HG03520 (cell line): ENCODE data around the gene SH3RF3.

ENCODE experiments used
- ATAC-seq: cut with Tn5 transposase; IDR thresholded peaks from one replicate; pipeline ENCODE4 v1.9.1; 2021; ENCODE audit warnings: mild to moderate bottlenecking, moderate library complexity; ENCODE audit not compliant: unreplicated experiment

The SH3RF3 gene

DNA sequence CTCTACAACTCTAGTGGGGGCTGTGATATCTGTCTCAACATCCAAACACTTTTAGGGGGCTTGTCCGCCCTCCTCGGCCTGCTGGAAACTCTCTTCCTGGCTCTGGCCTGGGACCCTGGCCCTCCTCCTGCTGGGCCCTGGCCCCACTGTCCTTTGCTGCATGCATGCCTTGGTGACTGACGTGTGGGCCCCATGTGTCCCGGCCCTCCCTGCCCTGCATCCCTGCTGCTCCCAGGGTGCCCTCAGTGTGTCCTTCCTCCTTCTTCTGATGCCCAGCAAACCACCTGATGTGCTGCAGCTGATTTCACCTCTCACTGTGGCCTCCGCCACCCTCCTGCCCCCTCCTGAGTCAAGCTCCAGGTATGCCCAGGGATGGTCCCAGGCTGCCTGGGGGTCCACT lies 383.1 kb downstream of the SH3RF3 start:
- ATAC-seq, result no peak

DNA sequence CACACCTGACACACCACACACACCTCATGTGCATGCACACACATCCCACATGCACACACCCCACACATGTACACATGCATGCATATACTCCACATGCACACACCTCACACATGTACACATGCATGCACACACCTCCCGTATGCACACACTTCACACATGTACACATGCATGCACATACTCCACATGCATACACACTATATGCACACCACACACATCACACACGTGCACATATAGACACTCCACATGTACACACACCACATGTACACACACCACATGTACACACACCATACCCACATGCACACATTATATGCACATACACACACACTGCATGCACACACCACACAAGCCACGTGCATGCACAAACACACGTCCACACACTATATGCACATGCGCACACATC lies 384.2 kb downstream of the SH3RF3 start:
- no peak for ATAC-seq

DNA sequence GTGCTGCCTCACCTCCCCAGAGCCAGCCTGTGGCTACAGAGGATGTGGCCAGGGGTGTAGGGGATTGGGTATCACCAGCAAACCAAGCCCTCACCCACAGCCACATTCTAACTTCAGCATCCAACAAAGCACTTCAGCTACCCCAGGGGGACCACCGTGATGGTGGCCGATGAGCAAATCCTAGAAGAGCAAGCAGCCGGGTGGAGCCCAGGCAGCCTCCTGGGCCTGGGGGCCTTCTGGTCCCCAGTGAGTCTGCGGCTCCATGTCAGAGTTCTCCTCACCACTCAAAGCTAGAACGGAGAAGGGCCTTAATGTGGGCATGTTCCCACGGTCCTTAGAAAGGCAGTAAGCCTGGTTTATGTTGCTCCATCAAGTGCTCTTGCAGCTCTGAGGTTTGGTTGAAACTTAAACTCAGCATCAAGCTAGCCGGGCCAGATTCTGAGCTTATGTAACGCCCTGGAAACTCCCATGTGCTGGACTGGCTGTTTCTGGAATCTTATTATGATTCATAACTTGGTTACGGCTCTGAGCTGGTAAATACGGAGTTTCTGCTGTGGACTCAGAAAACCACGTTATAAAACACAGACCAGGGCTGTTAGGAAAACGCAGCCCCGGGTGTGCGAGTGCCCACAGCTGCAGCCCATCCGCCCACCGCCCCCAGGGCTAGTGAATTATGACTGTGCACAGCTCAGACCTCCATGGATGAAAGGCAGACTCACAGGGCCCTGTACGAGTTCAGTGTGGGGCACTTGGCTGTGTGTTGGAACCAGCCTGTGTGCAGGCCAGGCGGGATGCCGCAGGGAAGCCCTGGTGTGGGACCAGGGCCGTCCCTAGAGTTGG lies 385.0 kb downstream of the SH3RF3 start:
- ATAC-seq, result peak; percentile 65

DNA sequence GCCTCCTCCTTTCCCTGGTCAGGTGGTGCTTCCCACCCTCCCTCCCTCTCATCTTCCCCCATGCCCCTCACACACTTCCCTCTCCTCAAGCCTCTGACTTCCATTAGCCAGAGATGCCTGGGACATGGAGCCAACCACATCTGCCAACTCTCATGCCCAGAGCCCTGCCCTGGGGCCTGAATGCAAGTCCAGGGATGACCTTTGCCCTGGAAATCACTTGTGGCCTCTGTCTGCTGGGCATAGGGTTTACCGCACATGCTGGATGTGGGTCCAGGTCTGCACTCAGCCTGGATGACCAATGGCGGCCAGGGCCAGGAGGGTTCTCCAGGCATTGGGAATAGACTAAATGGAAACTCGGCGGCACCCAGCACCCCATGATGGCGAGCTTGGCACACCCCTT lies 385.9 kb downstream of the SH3RF3 start:
- no peak for ATAC-seq

DNA sequence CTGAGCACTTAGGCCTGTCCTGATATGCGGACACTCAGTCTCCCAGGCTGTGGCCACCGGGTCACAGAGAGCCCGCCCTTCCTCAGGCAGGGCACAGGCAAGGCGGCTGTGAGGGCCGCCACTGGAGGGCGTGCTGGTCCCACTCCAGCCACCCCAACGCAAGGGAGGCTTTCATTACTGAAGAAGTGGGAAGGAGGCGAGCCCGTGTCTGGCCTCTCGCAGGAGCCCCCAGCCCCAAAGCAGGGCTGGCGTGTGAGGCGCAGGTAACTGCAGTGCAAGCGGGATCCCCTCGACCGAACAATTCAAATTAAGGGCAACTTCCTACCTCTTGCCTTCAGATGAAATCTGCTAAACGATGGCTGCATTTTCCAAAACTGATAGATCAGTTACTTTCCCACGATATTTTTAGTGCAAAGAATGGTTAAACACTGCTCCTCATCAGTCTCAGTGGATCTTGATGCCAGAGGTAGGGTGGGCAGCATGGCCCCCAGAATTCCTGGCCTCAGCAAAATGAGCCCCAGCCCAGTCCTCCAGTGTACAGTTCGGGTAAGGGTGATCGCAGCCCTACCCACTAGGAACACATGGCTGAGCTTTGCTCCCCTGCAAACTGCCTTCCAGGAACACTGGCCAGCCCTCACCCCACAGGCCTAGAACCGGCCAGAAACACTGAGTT lies 387.6 kb downstream of the SH3RF3 start:
- ATAC-seq, result no peak

DNA sequence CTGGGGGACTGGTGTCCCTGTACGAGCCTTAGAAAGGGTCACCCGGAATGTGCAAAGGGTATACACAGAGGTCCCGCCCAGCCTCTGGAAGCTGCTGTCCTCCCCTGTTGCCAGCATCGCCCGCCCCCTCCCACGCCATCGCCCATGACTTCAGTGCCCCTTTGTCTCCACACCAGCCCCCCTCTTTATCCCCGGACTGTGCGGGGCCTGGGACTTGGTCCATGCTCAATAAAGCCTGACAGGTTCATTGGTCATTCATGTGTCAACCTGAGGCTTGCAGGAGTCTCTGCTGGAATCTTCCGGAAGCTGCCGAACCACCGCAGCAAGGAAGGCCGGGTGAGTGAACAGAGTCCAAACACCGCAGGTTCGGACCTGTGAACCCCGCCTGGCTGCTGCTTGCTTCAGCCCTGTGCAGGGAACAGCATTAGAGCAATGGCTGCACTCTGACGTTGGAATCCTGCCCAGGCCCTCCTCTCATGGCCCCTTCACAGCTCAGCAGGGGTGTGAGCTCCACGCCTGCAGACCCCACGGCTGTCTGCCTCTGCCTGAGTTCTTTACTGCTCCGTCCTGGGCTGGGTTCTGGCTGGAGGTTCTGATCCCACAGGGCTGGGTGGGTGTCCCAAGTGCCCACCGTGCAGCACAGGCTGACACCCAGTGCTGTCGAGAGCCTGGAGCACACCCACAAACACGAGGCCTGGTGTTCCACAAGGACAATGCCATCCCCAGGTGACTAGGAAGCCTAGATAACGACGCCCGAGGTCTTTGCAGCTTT lies 388.3 kb downstream of the SH3RF3 start:
- ATAC-seq, result no peak

- ATAC-seq, result no peak
These were observed 390.5 kb downstream of the SH3RF3 start for GRCh38 chr2:109519513-109519912.

GRCh38 chr2:109521233-109522062 lies 392.4 kb downstream of the SH3RF3 start:
- no peak for ATAC-seq

DNA sequence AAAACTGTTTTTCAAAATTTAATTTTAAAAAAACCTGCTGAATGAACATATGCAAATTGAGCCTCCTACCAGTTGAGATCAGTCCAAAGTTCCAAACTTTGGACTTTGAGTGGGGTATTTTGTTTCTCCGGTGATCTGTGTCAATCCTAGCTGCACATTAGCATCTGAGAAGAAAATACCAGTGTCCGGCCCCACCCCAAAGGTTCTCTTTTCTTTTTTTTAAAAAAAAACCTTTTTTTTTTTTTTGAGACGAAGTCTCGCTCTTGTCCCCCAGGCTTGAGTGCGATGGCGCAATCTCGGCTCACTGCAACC lies 393.0 kb downstream of the SH3RF3 start:
- ATAC-seq, result no peak

- ATAC-seq, result no peak
These were observed 394.1 kb downstream of the SH3RF3 start for GRCh38 chr2:109523121-109523520.

GRCh38 chr2:109523536-109524361 lies 394.7 kb downstream of the SH3RF3 start:
- ATAC-seq, result no peak

DNA sequence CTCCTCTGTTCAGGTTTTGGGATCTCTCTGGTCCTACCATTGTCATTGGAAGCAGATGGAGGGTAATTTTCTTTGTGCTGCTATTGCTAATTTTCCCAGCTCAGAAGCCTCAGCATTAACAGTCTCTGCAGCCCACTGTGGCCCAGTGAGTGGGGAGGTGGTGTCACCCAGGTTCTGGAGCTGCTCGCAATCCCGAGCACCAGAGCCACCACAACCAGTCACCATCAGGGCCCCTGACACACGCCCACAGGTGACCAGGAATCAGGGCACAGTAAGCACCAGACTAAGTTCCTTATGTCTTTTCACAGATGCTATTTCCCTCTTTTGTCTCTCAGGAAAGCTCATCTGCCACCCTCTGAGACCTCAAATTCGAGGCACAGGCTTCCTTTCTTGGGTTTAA lies 396.8 kb downstream of the SH3RF3 start:
- ATAC-seq, result no peak

- no peak for ATAC-seq
These were observed 397.5 kb downstream of the SH3RF3 start for GRCh38 chr2:109526442-109526970.

- no peak for ATAC-seq
These were observed 398.1 kb downstream of the SH3RF3 start for GRCh38 chr2:109527079-109527478.

GRCh38 chr2:109527846-109528705 lies 399.1 kb downstream of the SH3RF3 start:
- ATAC-seq, result no peak

- no peak for ATAC-seq
These were observed 400.0 kb downstream of the SH3RF3 start for GRCh38 chr2:109528811-109529501.

GRCh38 chr2:109529532-109530449 lies 400.8 kb downstream of the SH3RF3 start:
- ATAC-seq, result no peak
